K562 (cell line): ENCODE data around the gene NMNAT2. TPM values are rescaled to one million over a fixed set of nuclear protein-coding genes. Genes with fewer than 3 reads are reported as not detected.

Source experiments
- ATAC-seq: fragments of 200-7000 bp; cut with Tn5 transposase; 3 replicates; pipeline ENCODE4 v1.9.1; 2020; ENCODE audit warnings: moderate library complexity
- BruUV-seq: library from RNA; stranded (reverse); fragments of 400-500 nt; replicated peaks from 2 replicates; lab custom pipeline; 2021; lab: Mats Ljungman, UMichigan
- CTCF ChIA-PET: fragments of 300-600 bp; formaldehyde crosslinking; extraction: SDS; loops from one replicate; lab custom pipeline; 2021; ENCODE audit warnings: low intra/inter-chr PET ratio; lab: Yijun Ruan, JAX
- POLR2A ChIA-PET: fragments of 300-600, 350-650 bp; sonication (Branson Sonifier 250); formaldehyde crosslinking; extraction: SDS; loops from one replicate; lab custom pipeline; 2021; ENCODE audit warnings: antibody characterized with exemption, inconsistent platforms; lab: Yijun Ruan, JAX
- DNase-seq, 4 experiments: peaks; one replicate each; pipeline versions ENCODE4 v3.0.0 to v3.0.0-alpha.2; 2011 to 2018; ENCODE audit warnings: low spot score in 3 of 4, mixed read lengths in 3 of 4; ENCODE audit errors: extremely low read depth in 1 of 4
- FAIRE-seq: peaks from 2 replicates; lab custom pipeline; 2011; peaks lifted over from hg19 to GRCh38; lab: Jason Lieb, UNC
- H2AFZ ChIP-seq: 2 replicates; pipeline ENCODE4 v1.6.0; 2011; ENCODE audit warnings: low read depth, low read length, control low read depth, inconsistent platforms
- H3K27ac ChIP-seq: fragments of 200-600 bp; 3 replicates; pipeline ENCODE4 v1.8.0; 2011; ENCODE audit warnings: low read depth, mild to moderate bottlenecking, control low read depth, inconsistent platforms, low read length, moderate library complexity, mixed read lengths; ENCODE audit errors: extremely low read depth
- H3K27me3 ChIP-seq, 2 experiments: fragments of 300-600 bp in 1 of 2; 2 replicates in 1 of 2; 3 replicates in 1 of 2; pipeline versions ENCODE4 v1.6.0 to v1.8.0; 2011; ENCODE audit warnings: inconsistent platforms in 2 of 2, low read length in 2 of 2, mild to moderate bottlenecking in 1 of 2, mixed read lengths in 1 of 2, moderate library complexity in 1 of 2; ENCODE audit not compliant: control insufficient read depth in 2 of 2, insufficient read depth in 2 of 2
- H3K36me3 ChIP-seq: fragments of 300-600 bp; 3 replicates; pipeline ENCODE4 v1.8.0; 2011; ENCODE audit warnings: mild to moderate bottlenecking, low read length, inconsistent platforms; ENCODE audit not compliant: control insufficient read depth, insufficient read depth
- H3K4me1 ChIP-seq, 2 experiments: fragments of 200-600 bp in 1 of 2; replicated peaks in 1 of 2; 2 replicates in 1 of 2; 3 replicates in 1 of 2; pipeline versions ENCODE4 v1.5.1 to v1.8.0; 2011; ENCODE audit warnings: inconsistent platforms in 2 of 2, low read length in 2 of 2, mild to moderate bottlenecking in 1 of 2, mixed read lengths in 1 of 2, moderate library complexity in 1 of 2; ENCODE audit not compliant: control insufficient read depth in 2 of 2, insufficient read depth in 2 of 2
- H3K4me2 ChIP-seq: 2 replicates; pipeline ENCODE4 v1.6.1; 2011; ENCODE audit warnings: low read length, control low read depth, inconsistent platforms, mixed read lengths; ENCODE audit not compliant: insufficient read depth
- H3K4me3 ChIP-seq: fragments of 200-600 bp; sonication (generic), shearing (Covaris generic); 2 replicates; pipeline ENCODE4 v1.5.1; 2016; ENCODE audit warnings: control low read depth, inconsistent platforms
- H3K79me2 ChIP-seq: fragments of 200-600 bp; 3 replicates; pipeline ENCODE4 v1.8.0; 2011; ENCODE audit warnings: low read length, inconsistent platforms; ENCODE audit not compliant: control insufficient read depth, insufficient read depth
- H3K9ac ChIP-seq, 2 experiments: 2 replicates each; pipeline versions ENCODE4 v1.6.0 to v1.6.1; 2011; ENCODE audit warnings: low read depth in 2 of 2, low read length in 2 of 2, control low read depth in 1 of 2, inconsistent platforms in 1 of 2, mild to moderate bottlenecking in 1 of 2, mixed read lengths in 1 of 2; ENCODE audit not compliant: insufficient read depth in 1 of 2
- H3K9me1 ChIP-seq: one replicate; pipeline ENCODE4 v1.6.0; 2011; ENCODE audit warnings: inconsistent platforms, mild to moderate bottlenecking, low read length, moderate library complexity; ENCODE audit not compliant: control insufficient read depth, insufficient read depth
- H3K9me3 ChIP-seq: replicated peaks from 2 replicates; pipeline ENCODE4 v1.5.1; 2011; ENCODE audit warnings: low read depth, low read length, inconsistent platforms; ENCODE audit not compliant: control insufficient read depth, insufficient read depth
- H4K20me1 ChIP-seq: replicated peaks from 2 replicates; pipeline ENCODE4 v1.6.1; 2011; ENCODE audit warnings: low read length, inconsistent platforms, mixed read lengths; ENCODE audit not compliant: control insufficient read depth, insufficient read depth
- BACH1 ChIP-seq: fragments of 200-800 bp; sonication (Bioruptor generic); IDR thresholded peaks from 2 replicates; pipeline ENCODE4 v1.6.1; 2016; ENCODE audit warnings: missing genetic modification characterization, missing compliant biosample characterization
- EGR1 ChIP-seq: fragments of 450-650 bp; conservative IDR thresholded peaks from 2 replicates; pipeline ENCODE4 v1.6.1; 2017; ENCODE audit warnings: mild to moderate bottlenecking
- ELF1 ChIP-seq: fragments of 200-800 bp; sonication (Bioruptor generic); IDR thresholded peaks from 2 replicates; pipeline ENCODE4 v1.6.1; 2016; ENCODE audit warnings: missing genetic modification characterization, missing compliant biosample characterization
- HLTF ChIP-seq: fragments of 450-650 bp; IDR thresholded peaks from 2 replicates; pipeline ENCODE4 v1.6.1; 2016
- NCOA1 ChIP-seq: fragments of 450-650 bp; IDR thresholded peaks from 2 replicates; pipeline ENCODE4 v1.6.1; 2016; ENCODE audit warnings: low read depth
- NELFE ChIP-seq: IDR thresholded peaks from 2 replicates; pipeline ENCODE4 v1.6.1; 2011; ENCODE audit warnings: mild to moderate bottlenecking; ENCODE audit not compliant: insufficient read depth, insufficient read length
- SIX5 ChIP-seq, 2 experiments: IDR thresholded peaks; 2 replicates each; pipeline ENCODE4 v1.6.1; 2011; ENCODE audit warnings: low read length in 2 of 2, borderline replicate concordance in 1 of 2, low read depth in 1 of 2, mild to moderate bottlenecking in 1 of 2, moderate library complexity in 1 of 2; ENCODE audit not compliant: insufficient read depth in 1 of 2
- ZNF184 ChIP-seq: sonication (generic); formaldehyde crosslinking; IDR thresholded peaks from 2 replicates; pipeline ENCODE4 v1.5.0; 2020; ENCODE audit warnings: missing genetic modification reagents
- ZNF507 ChIP-seq: conservative IDR thresholded peaks from 2 replicates; pipeline ENCODE4 v1.6.1; 2017; ENCODE audit warnings: missing genetic modification characterization, missing compliant biosample characterization
- WGBS: fragments of 100-300 bp; shearing (Covaris generic); methylation state at CpG from one replicate; pipeline ENCODE4 v1.1.6; 2016; ENCODE audit warnings: low coverage, mixed read lengths; ENCODE audit not compliant: insufficient coverage; ENCODE audit errors: missing lambda C conversion rate; 5-methylcytosine and 5-hydroxymethylcytosine counted together
- in situ Hi-C: fragments of 300-500 bp; cut with MboI; formaldehyde crosslinking; loops from 4 replicates; pipeline ENCODE4 v1.15.0; 2018; ENCODE audit warnings: inconsistent platforms, mixed read lengths
- intact Hi-C: fragments of 100-400 bp; cut with micrococcal nuclease; formaldehyde crosslinking; loops from 2 replicates; pipeline ENCODE4 v1.14.2; 2022
- polyA plus RNA-seq, 8 experiments: library from polyadenylated mRNA; depleted of rRNA in 4 of 8; stranded (reverse) in 5 of 8; unstranded in 3 of 8; fragments of >200 nt; fragmentation: Nextera tagmentation in 2 of 8; fragmentation: Illumina TruSeq in 1 of 8; extraction: Ambion mirVana in 2 of 8; extraction: Trizol in 1 of 8; gene quantifications; 2 replicates each; pipeline versions ENCODE4 v1.2.1 to v1.2.3, GENCODE V29; 2011 to 2014; ENCODE audit warnings: inconsistent platforms in 1 of 8, missing spikeins in 1 of 8
- total RNA-seq, 7 experiments: library from RNA; depleted of rRNA in 6 of 7; stranded (reverse); fragments of >200 nt in 6 of 7; fragmentation: Illumina TruSeq in 2 of 7; extraction: Trizol in 2 of 7; gene quantifications; 2 replicates each; pipeline versions ENCODE4 v1.2.1 to v1.2.3, GENCODE V29; 2011 to 2021; ENCODE audit warnings: low replicate concordance in 1 of 7
- TF ChIP-seq, protein P1 (sequence below): fragments of 450-650 bp; IDR thresholded peaks from 2 replicates; pipeline ENCODE4 v1.6.1; 2017; ENCODE audit warnings: mild to moderate bottlenecking, moderate library complexity

The NMNAT2 gene
- total and polyA plus RNA-seq, 9 of the 15 experiments (the other 6 are each of a cell fraction or from before 2014, with no cell fraction given): not detected

- no peak for FAIRE-seq
- no peak overlapping the region for H3K4me2 ChIP-seq
Measured at GRCh38 chr1:183247066-183247465, 171.1 kb downstream of the NMNAT2 start.

More at GRCh38 chr1:183247066-183247465, 171.1 kb downstream of the NMNAT2 start:
- Histone ChIP-seq H3K9me1 (no peaks in the 10 kb centered on the region), H3K27me3 (peaks cover 0 to 12% of the 10 kb centered on the region in 2 experiments; a peak in 3 of 5 replicates), H3K4me1 (no peaks in the 10 kb centered on the region), H3K36me3 (no peaks in the 10 kb centered on the region), H2AFZ (no peak overlapping the region), H3K9ac (no peak overlapping the region), H4K20me1 (no peaks in the 10 kb centered on the region), H3K4me3 (no peak overlapping the region), H3K27ac (no peak overlapping the region), H3K9me3 (no peaks in the 10 kb centered on the region), H3K79me2 (no peaks in the 10 kb centered on the region)
- under 1% methylated on average over 11 of the region's 11 CpGs for WGBS
- ATAC-seq: no peak
- intact Hi-C loops (no loop called here), in situ Hi-C loops (loop anchor here (25.0 kb wide), 1 partner anchor 285 kb away; the partner anchor contains the start of gene SHCBP1L)
- DNase-seq: no peak
- no TSS peak for BruUV-seq
- no peak for TF ChIP-seq EGR1
- TF ChIP-seq NELFE: no peak
- TF ChIP-seq, protein P1, sequence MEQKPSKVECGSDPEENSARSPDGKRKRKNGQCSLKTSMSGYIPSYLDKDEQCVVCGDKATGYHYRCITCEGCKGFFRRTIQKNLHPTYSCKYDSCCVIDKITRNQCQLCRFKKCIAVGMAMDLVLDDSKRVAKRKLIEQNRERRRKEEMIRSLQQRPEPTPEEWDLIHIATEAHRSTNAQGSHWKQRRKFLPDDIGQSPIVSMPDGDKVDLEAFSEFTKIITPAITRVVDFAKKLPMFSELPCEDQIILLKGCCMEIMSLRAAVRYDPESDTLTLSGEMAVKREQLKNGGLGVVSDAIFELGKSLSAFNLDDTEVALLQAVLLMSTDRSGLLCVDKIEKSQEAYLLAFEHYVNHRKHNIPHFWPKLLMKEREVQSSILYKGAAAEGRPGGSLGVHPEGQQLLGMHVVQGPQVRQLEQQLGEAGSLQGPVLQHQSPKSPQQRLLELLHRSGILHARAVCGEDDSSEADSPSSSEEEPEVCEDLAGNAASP: no peak
- TF ChIP-seq NCOA1: no peak
- no peak for TF ChIP-seq ZNF507 (tag)
- TF ChIP-seq SIX5 (IDR thresholded peaks at IDR 0.05; ENCODE audit: borderline replicate concordance in 1 of 2, insufficient read depth in 1 of 2, low read depth in 1 of 2, low read length in 2 of 2): no peak
- no peak for TF ChIP-seq ZNF184 (CRISPR knock-in tag)
- TF ChIP-seq BACH1 (tag): no peak
- no peak for TF ChIP-seq ELF1 (tag)
- no peak for TF ChIP-seq HLTF
- POLR2A ChIA-PET: no interaction called here
- CTCF ChIA-PET: interaction anchor here (0.6 kb wide), 1 partner anchor 28 kb away, joined by 5 read pairs; no protein-coding TSS in a partner anchor
